HepG2 (cell line): ENCODE results near the gene CST3. TPM values are rescaled to one million over a fixed set of nuclear protein-coding genes. Genes with fewer than 3 reads are reported as not detected.

ENCODE experiments used
- ATF7-NPFF ChIP-seq: sonication (generic); formaldehyde crosslinking; IDR thresholded peaks from 2 replicates; pipeline ENCODE4 v1.8.1; 2023; ENCODE audit warnings: mild to moderate bottlenecking, low read depth, missing genetic modification reagents, moderate library complexity
- CREBL2 ChIP-seq: sonication (generic); formaldehyde crosslinking; IDR thresholded peaks from 2 replicates; pipeline ENCODE4 v1.8.1; 2023; ENCODE audit warnings: missing genetic modification reagents, mild to moderate bottlenecking, borderline replicate concordance
- CSRNP1 ChIP-seq: sonication (generic); formaldehyde crosslinking; IDR thresholded peaks from 2 replicates; pipeline ENCODE4 v1.8.1; 2023; ENCODE audit warnings: mild to moderate bottlenecking, missing genetic modification reagents
- GABPB1 ChIP-seq: IDR thresholded peaks from 2 replicates; pipeline ENCODE4 v1.6.1; 2016; ENCODE audit warnings: mild to moderate bottlenecking, missing genetic modification reagents, moderate library complexity, missing compliant biosample characterization
- GTF3A ChIP-seq: sonication (generic); formaldehyde crosslinking; conservative IDR thresholded peaks from 2 replicates; pipeline ENCODE4 v1.4.0; 2020; ENCODE audit warnings: mild to moderate bottlenecking, missing genetic modification reagents
- IKZF4 ChIP-seq: sonication (generic); formaldehyde crosslinking; IDR thresholded peaks from 2 replicates; pipeline ENCODE4 v1.5.1; 2020; ENCODE audit warnings: borderline replicate concordance, mild to moderate bottlenecking, low read depth, missing genetic modification reagents; ENCODE audit errors: not compliant biosample characterization
- KLF16 ChIP-seq, 2 experiments: sonication (generic) in 1 of 2; formaldehyde crosslinking in 1 of 2; IDR thresholded peaks; 2 replicates each; pipeline versions ENCODE4 v1.6.1 to v1.8.0; 2016 to 2023; ENCODE audit warnings: missing genetic modification reagents in 2 of 2, missing compliant biosample characterization in 1 of 2
- SIX4 ChIP-seq: sonication (generic); formaldehyde crosslinking; IDR thresholded peaks from 2 replicates; pipeline ENCODE4 v1.4.0; 2020; ENCODE audit warnings: missing genetic modification reagents
- SPEN ChIP-seq: sonication (generic); formaldehyde crosslinking; IDR thresholded peaks from 2 replicates; pipeline ENCODE4 v1.5.1; 2020; ENCODE audit warnings: low read depth, mild to moderate bottlenecking, missing genetic modification reagents
- TOPORS ChIP-seq: sonication (generic); formaldehyde crosslinking; IDR thresholded peaks from 2 replicates; pipeline ENCODE4 v1.8.0; 2023; ENCODE audit warnings: mild to moderate bottlenecking, missing genetic modification reagents
- ZBTB14 ChIP-seq: sonication (generic); formaldehyde crosslinking; IDR thresholded peaks from 2 replicates; pipeline ENCODE4 v1.4.0; 2020; ENCODE audit warnings: missing genetic modification reagents
- ZBTB25 ChIP-seq: IDR thresholded peaks from 2 replicates; pipeline ENCODE4 v1.6.1; 2018; ENCODE audit warnings: missing genetic modification reagents
- ZMAT5 ChIP-seq: sonication (generic); formaldehyde crosslinking; IDR thresholded peaks from 2 replicates; pipeline ENCODE4 v1.5.0; 2020; ENCODE audit warnings: mild to moderate bottlenecking, low read depth, missing genetic modification reagents, borderline replicate concordance
- ZNF10 ChIP-seq: sonication (generic); formaldehyde crosslinking; IDR thresholded peaks from 2 replicates; pipeline ENCODE4 v1.4.0; 2020; ENCODE audit warnings: mild to moderate bottlenecking, low read depth, missing genetic modification reagents, borderline replicate concordance
- ZNF143 ChIP-seq: sonication (generic); formaldehyde crosslinking; IDR thresholded peaks from 2 replicates; pipeline ENCODE4 v1.4.0; 2020; ENCODE audit warnings: missing genetic modification reagents
- ZNF317 ChIP-seq: sonication (generic); formaldehyde crosslinking; IDR thresholded peaks from 2 replicates; pipeline ENCODE4 v1.5.0; 2020; ENCODE audit warnings: mild to moderate bottlenecking, missing genetic modification reagents
- ZNF331 ChIP-seq: sonication (generic); formaldehyde crosslinking; IDR thresholded peaks from 2 replicates; pipeline ENCODE4 v1.4.0; 2020; ENCODE audit warnings: missing genetic modification reagents
- ZNF501 ChIP-seq: sonication (generic); formaldehyde crosslinking; IDR thresholded peaks from 2 replicates; pipeline ENCODE4 v1.5.1; 2020; ENCODE audit warnings: mild to moderate bottlenecking, moderate library complexity, missing genetic modification reagents
- ZNF577 ChIP-seq: sonication (generic); formaldehyde crosslinking; IDR thresholded peaks from 2 replicates; pipeline ENCODE4 v1.4.0; 2020; ENCODE audit warnings: mild to moderate bottlenecking, low read depth, missing genetic modification reagents, borderline replicate concordance
- ZNF605 ChIP-seq: sonication (generic); formaldehyde crosslinking; IDR thresholded peaks from 2 replicates; pipeline ENCODE4 v1.8.0; 2022; ENCODE audit warnings: mild to moderate bottlenecking, missing genetic modification reagents
- ZNF614 ChIP-seq: IDR thresholded peaks from 2 replicates; pipeline ENCODE4 v1.6.1; 2018; ENCODE audit warnings: missing biosample characterization, missing genetic modification reagents, inconsistent platforms, borderline replicate concordance
- ZNF710 ChIP-seq: sonication (generic); formaldehyde crosslinking; IDR thresholded peaks from 2 replicates; pipeline ENCODE4 v1.5.0; 2020; ENCODE audit warnings: mild to moderate bottlenecking, missing genetic modification reagents, borderline replicate concordance
- ZNF782 ChIP-seq: sonication (generic); formaldehyde crosslinking; IDR thresholded peaks from 2 replicates; pipeline ENCODE4 v1.4.0; 2020; ENCODE audit warnings: missing genetic modification reagents, mild to moderate bottlenecking, borderline replicate concordance
- polyA plus RNA-seq, 8 experiments: library from polyadenylated mRNA; depleted of rRNA in 3 of 8; stranded (reverse) in 7 of 8; unstranded in 1 of 8; fragments of >200 nt; fragmentation: Illumina TruSeq in 4 of 8; extraction: Trizol in 4 of 8; gene quantifications; 2 replicates each; pipeline versions ENCODE4 v1.2.1 to v1.2.3, GENCODE V29; 2011 to 2016; ENCODE audit warnings: low read depth in 4 of 8, missing spikeins in 1 of 8, mixed read lengths in 1 of 8; ENCODE audit not compliant: insufficient read depth in 1 of 8
- total RNA-seq, 5 experiments: library from RNA; depleted of rRNA; stranded (reverse); fragments of >200 nt; fragmentation: Illumina TruSeq; extraction: Trizol; gene quantifications; 2 replicates each; pipeline ENCODE4 v1.2.3, GENCODE V29; 2016; ENCODE audit warnings: low read depth in 1 of 5

Gene CST3
- total and polyA plus RNA-seq, 2 of the 13 experiments (the other 11 are each of a cell fraction or from before 2014, with no cell fraction given): 690 to 1,005 TPM

GRCh38 chr20:23668477-23668951 lies 30.8 kb upstream of the CST3 start (continued):
- no peak for TF ChIP-seq ZBTB14
- TF ChIP-seq ZBTB25 (CRISPR knock-in tag): peak; percentile 67; the same call in 1 of the 2 replicates
- no peak for TF ChIP-seq SIX4 (CRISPR knock-in tag)
- TF ChIP-seq TOPORS (CRISPR knock-in tag): no peak
- TF ChIP-seq ZNF614 (CRISPR knock-in tag): peak; percentile 59; the same call in 1 of the 2 replicates
- TF ChIP-seq GABPB1 (CRISPR knock-in tag): peak; percentile 29; the same call in 1 of the 2 replicates
- TF ChIP-seq ZNF710 (CRISPR knock-in tag): peak; percentile 33; the same call in 1 of the 2 replicates
- TF ChIP-seq ZNF501: 0 out of 2 replicates have a peak, but pooled peaks have one; percentile 44
- no peak for TF ChIP-seq GTF3A
- TF ChIP-seq SPEN (CRISPR knock-in tag): no peak
- peak; percentile 57; the same call in 1 of the 2 replicates for TF ChIP-seq ZNF331 (CRISPR knock-in tag)
- TF ChIP-seq ATF7-NPFF (CRISPR knock-in tag): no peak
- no peak for TF ChIP-seq ZNF10 (CRISPR knock-in tag)
- peak; percentile 65 for TF ChIP-seq ZNF143 (CRISPR knock-in tag)
- TF ChIP-seq ZNF577 (CRISPR knock-in tag): no peak
- TF ChIP-seq ZNF317 (CRISPR knock-in tag): peak; percentile 45; the same call in 1 of the 2 replicates
- peak; percentile 57 for TF ChIP-seq IKZF4 (CRISPR knock-in tag)
- TF ChIP-seq ZMAT5 (CRISPR knock-in tag): no peak
- no peak for TF ChIP-seq ZNF782 (CRISPR knock-in tag)
- TF ChIP-seq ZNF605 (CRISPR knock-in tag): no peak
- no peak for TF ChIP-seq CSRNP1 (CRISPR knock-in tag)
- no peak for TF ChIP-seq CREBL2 (CRISPR knock-in tag)
- 0 out of 4 replicates have a peak, but pooled peaks of 1 of the 2 experiments have one; percentile 31 for TF ChIP-seq KLF16 (CRISPR knock-in tag; IDR thresholded peaks at IDR 0.05)
